Measurements from ENCODE around the gene GOSR2. TPM values are rescaled to one million over a fixed set of nuclear protein-coding genes. Genes with fewer than 3 reads are reported as not detected.

GOSR2 gene
- total RNA-seq, 4 donors from 2014 or later = 37.7 to 44.9 (median 43.8) TPM

- Histone ChIP-seq H3K9me3 (no peaks in the 10 kb centered on the region), H3K4me3 (no peak overlapping the region), H3K36me3 (no peaks in the 10 kb centered on the region), H3K4me1 (no peaks in the 10 kb centered on the region), H3K27ac (replicated peaks in 1 of 4) (no peak overlapping the region), H3K27me3 (peaks cover 0 to 64% (median 0%) of the 10 kb centered on the region in 4 donors)
- 94% methylated on average over 1 of the region's 1 CpG for whole genome bisulfite sequencing
- no peak for DNase-seq (ENCODE audit: extremely low spot score)
- TF ChIP-seq POLR2A (IDR thresholded peaks at IDR 0.05; ENCODE audit: low read depth) = no peak
- TF ChIP-seq EP300 (IDR thresholded peaks at IDR 0.05) = no peak
- no peak for TF ChIP-seq CTCF (IDR thresholded peaks at IDR 0.05)
- no peak for TF ChIP-seq POLR2AphosphoS5 (IDR thresholded peaks at IDR 0.05)
- intact Hi-C loops (cut with DNase I) = no loop called here
Observed at GRCh38 chr17:46886310-46886663, 36.7 kb upstream of the GOSR2 start.

- Histone ChIP-seq H3K9me3 (no peaks in the 10 kb centered on the region), H3K4me1 (no peaks in the 10 kb centered on the region), H3K4me3 (no peak overlapping the region), H3K36me3 (no peaks in the 10 kb centered on the region), H3K27me3 (peaks cover 0 to 76% (median 2%) of the 10 kb centered on the region in 4 donors), H3K27ac (replicated peaks in 1 of 4) (no peak overlapping the region)
- DNase-seq (ENCODE audit: extremely low spot score) = no peak
- intact Hi-C loops (cut with DNase I) = no loop called here
- 83% methylated on average over 3 of the region's 3 CpGs for WGBS
- TF ChIP-seq POLR2A (IDR thresholded peaks at IDR 0.05; ENCODE audit: low read depth) (no peak), POLR2AphosphoS5 (IDR thresholded peaks at IDR 0.05) (no peak), CTCF (IDR thresholded peaks at IDR 0.05) (no peak), EP300 (IDR thresholded peaks at IDR 0.05) (no peak)
Observed at GRCh38 chr17:46887717-46888116, 35.2 kb upstream of the GOSR2 start.

GRCh38 chr17:46888727-46889126 is 34.2 kb upstream of the GOSR2 start:
- 80% methylated on average over 1 of the region's 1 CpG for WGBS
- Histone ChIP-seq H3K27ac (replicated peaks in 1 of 4) (no peak overlapping the region), H3K9me3 (no peaks in the 10 kb centered on the region), H3K4me1 (no peaks in the 10 kb centered on the region), H3K4me3 (no peak overlapping the region), H3K27me3 (peaks cover 0 to 80% (median 2%) of the 10 kb centered on the region in 4 donors), H3K36me3 (no peaks in the 10 kb centered on the region)
- intact Hi-C loops (cut with DNase I) = no loop called here
- no peak for DNase-seq (ENCODE audit: extremely low spot score)
- TF ChIP-seq POLR2A (IDR thresholded peaks at IDR 0.05; ENCODE audit: low read depth) = no peak
- no peak for TF ChIP-seq POLR2AphosphoS5 (IDR thresholded peaks at IDR 0.05)
- TF ChIP-seq CTCF (IDR thresholded peaks at IDR 0.05) = no peak
- TF ChIP-seq EP300 (IDR thresholded peaks at IDR 0.05) = no peak

- no peaks in the 10 kb centered on the region for H3K9me3 ChIP-seq
- H3K4me1 ChIP-seq = no peaks in the 10 kb centered on the region
- intact Hi-C loops (cut with DNase I) = no loop called here
- TF ChIP-seq EP300 (IDR thresholded peaks at IDR 0.05) (no peak), CTCF (IDR thresholded peaks at IDR 0.05) (no peak), POLR2A (IDR thresholded peaks at IDR 0.05; ENCODE audit: low read depth) (no peak), POLR2AphosphoS5 (IDR thresholded peaks at IDR 0.05) (no peak)
- 79% methylated on average over 4 of the region's 4 CpGs for WGBS
- H3K4me3 ChIP-seq = no peak overlapping the region
- H3K27ac ChIP-seq (replicated peaks in 1 of 4) = no peak overlapping the region
- no peak for DNase-seq (ENCODE audit: extremely low spot score)
- no peaks in the 10 kb centered on the region for H3K36me3 ChIP-seq
- H3K27me3 ChIP-seq = peaks cover 0 to 80% (median 2%) of the 10 kb centered on the region in 4 donors
Observed at GRCh38 chr17:46889519-46889918, 33.4 kb upstream of the GOSR2 start.

- no peak for DNase-seq (ENCODE audit: extremely low spot score)
- H3K4me1 ChIP-seq = no peaks in the 10 kb centered on the region
- no peaks in the 10 kb centered on the region for H3K9me3 ChIP-seq
- H3K4me3 ChIP-seq = no peak overlapping the region
- intact Hi-C loops (cut with DNase I) = no loop called here
- WGBS = 53% methylated on average over 12 of the region's 13 CpGs
- H3K27ac ChIP-seq (replicated peaks in 1 of 4) = no peak overlapping the region
- H3K36me3 ChIP-seq = no peaks in the 10 kb centered on the region
- TF ChIP-seq POLR2A (IDR thresholded peaks at IDR 0.05; ENCODE audit: low read depth) = no peak
- no peak for TF ChIP-seq POLR2AphosphoS5 (IDR thresholded peaks at IDR 0.05)
- no peak for TF ChIP-seq EP300 (IDR thresholded peaks at IDR 0.05)
- TF ChIP-seq CTCF (IDR thresholded peaks at IDR 0.05) = no peak
- peaks cover 0 to 80% (median 2%) of the 10 kb centered on the region in 4 donors for H3K27me3 ChIP-seq
Observed at GRCh38 chr17:46889992-46890564, 32.9 kb upstream of the GOSR2 start.
